Measurements from ENCODE around the gene CRELD2. TPM values are rescaled to one million over a fixed set of nuclear protein-coding genes. Genes with fewer than 3 reads are reported as not detected.

The CRELD2 gene
- polyA plus RNA-seq, 1 donor (not counting 4 experiments of a cell fraction or from before 2014, with no cell fraction given), result 33.5 TPM

GRCh38 chr22:49968831-49969661 lies 50.6 kb downstream of the CRELD2 start:
- no peak overlapping the region for H3K4me3 ChIP-seq (ENCODE audit: control insufficient read depth in 2 of 3, extremely low read depth in 1 of 3, insufficient read depth in 2 of 3, low read depth in 1 of 3, low read length in 3 of 3)
- dilution Hi-C loops (cut with MboI; ENCODE audit: extremely low pct_ligation_motif_present, low sequenced_read_pairs), result no loop called here
- no peak overlapping the region for H2AFZ ChIP-seq (ENCODE audit: control insufficient read depth, low read length)
- H3K9ac ChIP-seq (ENCODE audit: control insufficient read depth, extremely low read depth, insufficient read depth, low read length), result no peak overlapping the region
- TF ChIP-seq CTCF (optimal IDR thresholded peaks at IDR 0.05 in 1 of 3, IDR thresholded peaks at IDR 0.05 in 1 of 3, conservative IDR thresholded peaks at IDR 0.05 in 1 of 3; ENCODE audit: extremely low read depth in 1 of 3, insufficient read depth in 2 of 3, low read length in 3 of 3) (no peak), EZH2 (IDR thresholded peaks at IDR 0.05; ENCODE audit: low read length) (no peak)
- H3K4me2 ChIP-seq (ENCODE audit: control insufficient read depth, extremely low read depth, insufficient read depth, low read depth, low read length), result no peak overlapping the region
- no peaks in the 10 kb centered on the region for H4K20me1 ChIP-seq (ENCODE audit: control insufficient read depth, extremely low read depth, insufficient read depth, low read length)
- H3K4me1 ChIP-seq (ENCODE audit: control insufficient read depth, extremely low read depth, insufficient read depth, low read length), result peaks cover 12% of the 10 kb centered on the region
- no peaks in the 10 kb centered on the region for H3K79me2 ChIP-seq (ENCODE audit: control insufficient read depth, insufficient read depth, low read length)
- FAIRE-seq, result no peak
- no peaks in the 10 kb centered on the region for H3K27me3 ChIP-seq (ENCODE audit: control insufficient read depth, extremely low read depth, insufficient read depth, low read length)
- peaks cover 0 to 1% of the 10 kb centered on the region in 2 experiments for H3K36me3 ChIP-seq (ENCODE audit: control insufficient read depth in 2 of 2, extremely low read depth in 1 of 2, insufficient read depth in 2 of 2, low read length in 2 of 2)
- H3K27ac ChIP-seq (ENCODE audit: control insufficient read depth, insufficient read depth, low read length), result no peak overlapping the region
- DNase-seq (ENCODE audit: low read depth, low spot score), result no peak
- no peaks in the 10 kb centered on the region for H3K9me1 ChIP-seq (ENCODE audit: control insufficient read depth, extremely low read depth, insufficient read depth, low read length)
- no peaks in the 10 kb centered on the region for H3K9me3 ChIP-seq (ENCODE audit: control insufficient read depth, low read depth, low read length)

- no peak overlapping the region for H2AFZ ChIP-seq (ENCODE audit: control insufficient read depth, low read length)
- no peak overlapping the region for H3K9ac ChIP-seq (ENCODE audit: control insufficient read depth, extremely low read depth, insufficient read depth, low read length)
- no peaks in the 10 kb centered on the region for H3K9me3 ChIP-seq (ENCODE audit: control insufficient read depth, low read depth, low read length)
- FAIRE-seq, result no peak
- H3K4me3 ChIP-seq (ENCODE audit: control insufficient read depth in 2 of 3, extremely low read depth in 1 of 3, insufficient read depth in 2 of 3, low read depth in 1 of 3, low read length in 3 of 3), result no peak overlapping the region
- TF ChIP-seq CTCF (optimal IDR thresholded peaks at IDR 0.05 in 1 of 3, IDR thresholded peaks at IDR 0.05 in 1 of 3, conservative IDR thresholded peaks at IDR 0.05 in 1 of 3; ENCODE audit: extremely low read depth in 1 of 3, insufficient read depth in 2 of 3, low read length in 3 of 3) (no peak), EZH2 (IDR thresholded peaks at IDR 0.05; ENCODE audit: low read length) (no peak)
- peaks cover 12% of the 10 kb centered on the region for H3K4me1 ChIP-seq (ENCODE audit: control insufficient read depth, extremely low read depth, insufficient read depth, low read length)
- H3K36me3 ChIP-seq (ENCODE audit: control insufficient read depth in 2 of 2, extremely low read depth in 1 of 2, insufficient read depth in 2 of 2, low read length in 2 of 2), result no peaks in the 10 kb centered on the region
- no peaks in the 10 kb centered on the region for H3K27me3 ChIP-seq (ENCODE audit: control insufficient read depth, extremely low read depth, insufficient read depth, low read length)
- peak overlapping the region; percentile 82 for H3K4me2 ChIP-seq (ENCODE audit: control insufficient read depth, extremely low read depth, insufficient read depth, low read depth, low read length)
- no peak for DNase-seq (ENCODE audit: low read depth, low spot score)
- dilution Hi-C loops (cut with MboI; ENCODE audit: extremely low pct_ligation_motif_present, low sequenced_read_pairs), result no loop called here
- no peaks in the 10 kb centered on the region for H3K9me1 ChIP-seq (ENCODE audit: control insufficient read depth, extremely low read depth, insufficient read depth, low read length)
- no peak overlapping the region for H3K27ac ChIP-seq (ENCODE audit: control insufficient read depth, insufficient read depth, low read length)
- H3K79me2 ChIP-seq (ENCODE audit: control insufficient read depth, insufficient read depth, low read length), result no peaks in the 10 kb centered on the region
- no peaks in the 10 kb centered on the region for H4K20me1 ChIP-seq (ENCODE audit: control insufficient read depth, extremely low read depth, insufficient read depth, low read length)
Measured at GRCh38 chr22:49969751-49970527, 51.5 kb downstream of the CRELD2 start.
